ENCODE measurements around the gene EFNA2. TPM values are rescaled to one million over a fixed set of nuclear protein-coding genes. Genes with fewer than 3 reads are reported as not detected.

The EFNA2 gene
- polyA plus RNA-seq, 1 of the 3 experiments (the other 2 are of a cell fraction): 1.1 TPM

- Histone ChIP-seq H2AFZ (ENCODE audit: low read depth) (no peak overlapping the region), H3K79me2 (ENCODE audit: insufficient read depth) (peaks cover 54% of the 10 kb centered on the region), H3K9me3 (no peaks in the 10 kb centered on the region), H3K4me2 (peak overlapping the region; percentile 75; the same call in 1 of the 2 replicates), H4K20me1 (ENCODE audit: insufficient read depth) (peaks cover 25% of the 10 kb centered on the region), H3K36me3 (replicated peaks in 1 of 2; ENCODE audit: control insufficient read depth in 1 of 2, insufficient read depth in 2 of 2, low read length in 1 of 2) (peaks cover 11 to 19% of the 10 kb centered on the region in 2 experiments), H3F3A (replicated peaks; ENCODE audit: insufficient read depth) (peaks cover 38% of the 10 kb centered on the region), H3K9me2 (no peaks in the 10 kb centered on the region), H3K9ac (peak overlapping the region; percentile 98), H3K27ac (ENCODE audit: low read depth in 2 of 2, low read length in 1 of 2) (peak overlapping the region; percentile 95 to 96), H3K27me3 (ENCODE audit: insufficient read depth) (no peaks in the 10 kb centered on the region), H3K4me1 (ENCODE audit: control insufficient read depth in 1 of 2, insufficient read depth in 2 of 2, low read depth in 1 of 2, low read length in 1 of 2) (peaks cover 15 to 38% of the 10 kb centered on the region in 2 experiments; a peak in 3 of 4 replicates), H3K4me3 (ENCODE audit: low read depth in 2 of 2, low read length in 1 of 2) (peak overlapping the region; percentile 79 to 88)
- peak; percentile 92 for DNase-seq
- WGBS (ENCODE audit: low lambda C conversion rate): under 1% methylated on average over 39 of the region's 102 CpGs
- ChIA-PET CTCF (interaction anchor here (0.6 to 2.5 kb wide), 10 partner anchors 10 to 361 kb away, joined by 3 to 22 read pairs (median 4); partner anchors contain the start of gene CIRBP), POLR2A (interaction anchor here (0.7 to 1.5 kb wide), 4 partner anchors 17 to 454 kb away, joined by 3 to 23 read pairs (median 7); partner anchors contain the start of gene CIRBP)
- TF ChIP-seq RAD21 (IDR thresholded peaks at IDR 0.05; ENCODE audit: low read length): no peak
- TF ChIP-seq, protein P1, sequence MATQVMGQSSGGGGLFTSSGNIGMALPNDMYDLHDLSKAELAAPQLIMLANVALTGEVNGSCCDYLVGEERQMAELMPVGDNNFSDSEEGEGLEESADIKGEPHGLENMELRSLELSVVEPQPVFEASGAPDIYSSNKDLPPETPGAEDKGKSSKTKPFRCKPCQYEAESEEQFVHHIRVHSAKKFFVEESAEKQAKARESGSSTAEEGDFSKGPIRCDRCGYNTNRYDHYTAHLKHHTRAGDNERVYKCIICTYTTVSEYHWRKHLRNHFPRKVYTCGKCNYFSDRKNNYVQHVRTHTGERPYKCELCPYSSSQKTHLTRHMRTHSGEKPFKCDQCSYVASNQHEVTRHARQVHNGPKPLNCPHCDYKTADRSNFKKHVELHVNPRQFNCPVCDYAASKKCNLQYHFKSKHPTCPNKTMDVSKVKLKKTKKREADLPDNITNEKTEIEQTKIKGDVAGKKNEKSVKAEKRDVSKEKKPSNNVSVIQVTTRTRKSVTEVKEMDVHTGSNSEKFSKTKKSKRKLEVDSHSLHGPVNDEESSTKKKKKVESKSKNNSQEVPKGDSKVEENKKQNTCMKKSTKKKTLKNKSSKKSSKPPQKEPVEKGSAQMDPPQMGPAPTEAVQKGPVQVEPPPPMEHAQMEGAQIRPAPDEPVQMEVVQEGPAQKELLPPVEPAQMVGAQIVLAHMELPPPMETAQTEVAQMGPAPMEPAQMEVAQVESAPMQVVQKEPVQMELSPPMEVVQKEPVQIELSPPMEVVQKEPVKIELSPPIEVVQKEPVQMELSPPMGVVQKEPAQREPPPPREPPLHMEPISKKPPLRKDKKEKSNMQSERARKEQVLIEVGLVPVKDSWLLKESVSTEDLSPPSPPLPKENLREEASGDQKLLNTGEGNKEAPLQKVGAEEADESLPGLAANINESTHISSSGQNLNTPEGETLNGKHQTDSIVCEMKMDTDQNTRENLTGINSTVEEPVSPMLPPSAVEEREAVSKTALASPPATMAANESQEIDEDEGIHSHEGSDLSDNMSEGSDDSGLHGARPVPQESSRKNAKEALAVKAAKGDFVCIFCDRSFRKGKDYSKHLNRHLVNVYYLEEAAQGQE (IDR thresholded peaks at IDR 0.05; ENCODE audit: low read depth, low read length): 0 out of 2 replicates have a peak, but pooled peaks have one; percentile 12
- peak; percentile 83; the same call in 1 of the 2 replicates for TF ChIP-seq SIN3A (IDR thresholded peaks at IDR 0.05; ENCODE audit: borderline replicate concordance, low read depth, low read length)
- peak; percentile 53 for TF ChIP-seq RFX5 (IDR thresholded peaks at IDR 0.05; ENCODE audit: low read length)
- TF ChIP-seq JUND (IDR thresholded peaks at IDR 0.05): no peak
- TF ChIP-seq NFIC (IDR thresholded peaks at IDR 0.05; ENCODE audit: borderline replicate concordance): peak; percentile 10; the same call in 1 of the 2 replicates
- peak; percentile 76 for TF ChIP-seq TAF1 (IDR thresholded peaks at IDR 0.05; ENCODE audit: borderline replicate concordance, low read depth, low read length)
- TF ChIP-seq FOSL2 (IDR thresholded peaks at IDR 0.05; ENCODE audit: borderline replicate concordance, low read depth): no peak
- no peak for TF ChIP-seq CHD2 (IDR thresholded peaks at IDR 0.05; ENCODE audit: low read length, partially characterized antibody)
- TF ChIP-seq USF1 (IDR thresholded peaks at IDR 0.05; ENCODE audit: borderline replicate concordance, low read depth): peak; percentile 32; the same call in 1 of the 2 replicates
- TF ChIP-seq, protein P2, sequence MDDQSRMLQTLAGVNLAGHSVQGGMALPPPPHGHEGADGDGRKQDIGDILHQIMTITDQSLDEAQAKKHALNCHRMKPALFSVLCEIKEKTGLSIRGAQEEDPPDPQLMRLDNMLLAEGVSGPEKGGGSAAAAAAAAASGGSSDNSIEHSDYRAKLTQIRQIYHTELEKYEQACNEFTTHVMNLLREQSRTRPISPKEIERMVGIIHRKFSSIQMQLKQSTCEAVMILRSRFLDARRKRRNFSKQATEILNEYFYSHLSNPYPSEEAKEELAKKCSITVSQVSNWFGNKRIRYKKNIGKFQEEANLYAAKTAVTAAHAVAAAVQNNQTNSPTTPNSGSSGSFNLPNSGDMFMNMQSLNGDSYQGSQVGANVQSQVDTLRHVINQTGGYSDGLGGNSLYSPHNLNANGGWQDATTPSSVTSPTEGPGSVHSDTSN (IDR thresholded peaks at IDR 0.05): peak; percentile 15; the same call in 1 of the 2 replicates
- TF ChIP-seq ELF1 (IDR thresholded peaks at IDR 0.05): no peak; the same call in 1 of the 2 replicates
- TF ChIP-seq TEAD4 (IDR thresholded peaks at IDR 0.05; ENCODE audit: borderline replicate concordance, insufficient read depth): 0 out of 2 replicates have a peak, but pooled peaks have one; percentile 19
- TF ChIP-seq GATA2 (CRISPR knock-in tag; IDR thresholded peaks at IDR 0.05): no peak
- TF ChIP-seq, protein P3, sequence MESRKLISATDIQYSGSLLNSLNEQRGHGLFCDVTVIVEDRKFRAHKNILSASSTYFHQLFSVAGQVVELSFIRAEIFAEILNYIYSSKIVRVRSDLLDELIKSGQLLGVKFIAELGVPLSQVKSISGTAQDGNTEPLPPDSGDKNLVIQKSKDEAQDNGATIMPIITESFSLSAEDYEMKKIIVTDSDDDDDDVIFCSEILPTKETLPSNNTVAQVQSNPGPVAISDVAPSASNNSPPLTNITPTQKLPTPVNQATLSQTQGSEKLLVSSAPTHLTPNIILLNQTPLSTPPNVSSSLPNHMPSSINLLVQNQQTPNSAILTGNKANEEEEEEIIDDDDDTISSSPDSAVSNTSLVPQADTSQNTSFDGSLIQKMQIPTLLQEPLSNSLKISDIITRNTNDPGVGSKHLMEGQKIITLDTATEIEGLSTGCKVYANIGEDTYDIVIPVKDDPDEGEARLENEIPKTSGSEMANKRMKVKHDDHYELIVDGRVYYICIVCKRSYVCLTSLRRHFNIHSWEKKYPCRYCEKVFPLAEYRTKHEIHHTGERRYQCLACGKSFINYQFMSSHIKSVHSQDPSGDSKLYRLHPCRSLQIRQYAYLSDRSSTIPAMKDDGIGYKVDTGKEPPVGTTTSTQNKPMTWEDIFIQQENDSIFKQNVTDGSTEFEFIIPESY (IDR thresholded peaks at IDR 0.05; ENCODE audit: borderline replicate concordance, low read depth): no peak
- TF ChIP-seq, protein P4, sequence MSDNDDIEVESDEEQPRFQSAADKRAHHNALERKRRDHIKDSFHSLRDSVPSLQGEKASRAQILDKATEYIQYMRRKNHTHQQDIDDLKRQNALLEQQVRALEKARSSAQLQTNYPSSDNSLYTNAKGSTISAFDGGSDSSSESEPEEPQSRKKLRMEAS (IDR thresholded peaks at IDR 0.05; ENCODE audit: low read depth): peak; percentile 80
- peak; percentile 52; the same call in 1 of the 2 replicates for TF ChIP-seq MXI1 (IDR thresholded peaks at IDR 0.05; ENCODE audit: low read depth, low read length)
- TF ChIP-seq NRF1 (IDR thresholded peaks at IDR 0.05; ENCODE audit: low read depth, low read length): no peak
- TF ChIP-seq GABPA (IDR thresholded peaks at IDR 0.05; ENCODE audit: low read depth): peak; percentile 27; the same call in 1 of the 2 replicates
- peak; percentile 95 for TF ChIP-seq POLR2AphosphoS5 (IDR thresholded peaks at IDR 0.05; ENCODE audit: low read depth, low read length)
- TF ChIP-seq CTCF (IDR thresholded peaks at IDR 0.05): no peak
- peak; percentile 23; the same call in 1 of the 2 replicates for TF ChIP-seq TCF12 (IDR thresholded peaks at IDR 0.05)
- TF ChIP-seq MEF2A (IDR thresholded peaks at IDR 0.05; ENCODE audit: borderline replicate concordance, low read depth): 0 out of 2 replicates have a peak, but pooled peaks have one; percentile 10
These were observed 36.2 kb upstream of the EFNA2 start for GRCh38 chr19:1249298-1249989.

All from SK-N-SH (cell line).